Measurements from ENCODE around the gene FHIT. TPM values are rescaled to one million over a fixed set of nuclear protein-coding genes. Genes with fewer than 3 reads are reported as not detected.
A peak's percentile ranks its signal among the peaks of the same experiment; 100 is the strongest.

Gene FHIT
- total and polyA plus RNA-seq, 10 of the 15 experiments (the other 5 are each of a cell fraction or from before 2014, with no cell fraction given): 4.2 to 14.9 (median 9.4) TPM

- TF ChIP-seq ZBTB11 (CRISPR knock-in tag; IDR thresholded peaks at IDR 0.05) (no peak), SIN3A (IDR thresholded peaks at IDR 0.05; ENCODE audit: low read depth, low read length) (no peak), STAT3 (IDR thresholded peaks at IDR 0.05; ENCODE audit: low read depth, low read length) (no peak), E4F1 (IDR thresholded peaks at IDR 0.05; ENCODE audit: borderline replicate concordance, partially characterized antibody) (no peak), ETV6 (conservative IDR thresholded peaks at IDR 0.05 in 1 of 2, IDR thresholded peaks at IDR 0.05 in 1 of 2; ENCODE audit: borderline replicate concordance in 1 of 2, low read depth in 1 of 2) (peak in 1 of 2 experiments; percentile 82; a peak in 2 of 4 replicates), MAX (IDR thresholded peaks at IDR 0.05; ENCODE audit: low read depth, low read length) (no peak), GATAD2B (conservative IDR thresholded peaks at IDR 0.05; ENCODE audit: low read depth) (no peak), MTA2 (IDR thresholded peaks at IDR 0.05; ENCODE audit: low read depth) (0 out of 2 replicates have a peak, but pooled peaks have one; percentile 26), NRF1 (conservative IDR thresholded peaks at IDR 0.05; ENCODE audit: low read depth, low read length) (no peak), IKZF1 (conservative IDR thresholded peaks at IDR 0.05) (peak; percentile 71), ATF7 (IDR thresholded peaks at IDR 0.05; ENCODE audit: low read depth) (peak; percentile 67), EP300 (IDR thresholded peaks at IDR 0.05; ENCODE audit: borderline replicate concordance in 1 of 2, control insufficient read depth in 1 of 2, low read depth in 2 of 2, low read length in 2 of 2) (peak in 1 of 2 experiments; percentile 50; a peak in 1 of 4 replicates), RELB (IDR thresholded peaks at IDR 0.05; ENCODE audit: low read depth) (0 out of 2 replicates have a peak, but pooled peaks have one; percentile 24)
Observed at GRCh38 chr3:59783468-59783988, 1467.7 kb downstream of the FHIT start (continued).
